ENCODE data around the gene CD247. TPM values are rescaled to one million over a fixed set of nuclear protein-coding genes. Genes with fewer than 3 reads are reported as not detected.

Gene CD247
- total RNA-seq, 1 experiment from 2014 or later = not detected

- DNase-seq (no peak), ATAC-seq (no peak)
- ChIA-PET POLR2A (ENCODE audit: unreplicated experiment) (no interaction called here), CTCF (no interaction called here)
- no peak overlapping the region for H3K4me3 ChIP-seq (ENCODE audit: low read length)
- BruUV-seq (replicated peaks) = no TSS peak
- no peaks in the 10 kb centered on the region for H3K9me2 ChIP-seq (replicated peaks; ENCODE audit: low read length)
- H3K79me2 ChIP-seq (ENCODE audit: low read length) = no peaks in the 10 kb centered on the region
- no peaks in the 10 kb centered on the region for H3K4me1 ChIP-seq (ENCODE audit: insufficient read depth, low read length)
- H3K9ac ChIP-seq (ENCODE audit: low read length) = no peak overlapping the region
- no peaks in the 10 kb centered on the region for H4K20me1 ChIP-seq (ENCODE audit: low read length)
- H3K4me2 ChIP-seq (ENCODE audit: low read length) = no peak overlapping the region
- H3K36me3 ChIP-seq (ENCODE audit: low read depth, low read length) = no peaks in the 10 kb centered on the region
- intact Hi-C loops (cut with micrococcal nuclease) = no loop called here
- H3F3A ChIP-seq (ENCODE audit: low read length, unreplicated experiment) = no peaks in the 10 kb centered on the region
- no peaks in the 10 kb centered on the region for H3K9me3 ChIP-seq (ENCODE audit: low read length)
- H2AFZ ChIP-seq (ENCODE audit: low read length) = no peak overlapping the region
- peaks cover 87% of the 10 kb centered on the region for H3K27me3 ChIP-seq (ENCODE audit: low read length)
- TF ChIP-seq EZH2phosphoT487 (IDR thresholded peaks at IDR 0.05; ENCODE audit: borderline replicate concordance, low read length) (no peak), CTCF (conservative IDR thresholded peaks at IDR 0.05; ENCODE audit: low read depth, low read length) (no peak)
- H3K27ac ChIP-seq (ENCODE audit: low read length) = no peak overlapping the region
These were observed 18.0 kb downstream of the CD247 start for GRCh38 chr1:167500283-167500860.

GRCh38 chr1:167499664-167500101 lies 18.6 kb downstream of the CD247 start:
- ChIA-PET POLR2A (ENCODE audit: unreplicated experiment) (no interaction called here), CTCF (no interaction called here)
- no peak overlapping the region for H3K9ac ChIP-seq (ENCODE audit: low read length)
- intact Hi-C loops (cut with micrococcal nuclease) = no loop called here
- no peaks in the 10 kb centered on the region for H4K20me1 ChIP-seq (ENCODE audit: low read length)
- ATAC-seq = no peak
- no peaks in the 10 kb centered on the region for H3K36me3 ChIP-seq (ENCODE audit: low read depth, low read length)
- H3K4me3 ChIP-seq (ENCODE audit: low read length) = no peak overlapping the region
- no peaks in the 10 kb centered on the region for H3F3A ChIP-seq (ENCODE audit: low read length, unreplicated experiment)
- H3K4me1 ChIP-seq (ENCODE audit: insufficient read depth, low read length) = no peaks in the 10 kb centered on the region
- no peak overlapping the region for H3K27ac ChIP-seq (ENCODE audit: low read length)
- no peaks in the 10 kb centered on the region for H3K9me3 ChIP-seq (ENCODE audit: low read length)
- no peak overlapping the region for H2AFZ ChIP-seq (ENCODE audit: low read length)
- TF ChIP-seq EZH2phosphoT487 (IDR thresholded peaks at IDR 0.05; ENCODE audit: borderline replicate concordance, low read length) = no peak
- TF ChIP-seq CTCF (conservative IDR thresholded peaks at IDR 0.05; ENCODE audit: low read depth, low read length) = no peak
- TF ChIP-seq EZH2 (IDR thresholded peaks at IDR 0.05; ENCODE audit: low read length, unreplicated experiment) = no peak
- H3K79me2 ChIP-seq (ENCODE audit: low read length) = no peaks in the 10 kb centered on the region
- no peaks in the 10 kb centered on the region for H3K9me2 ChIP-seq (replicated peaks; ENCODE audit: low read length)
- H3K4me2 ChIP-seq (ENCODE audit: low read length) = no peak overlapping the region
- DNase-seq = no peak
- no TSS peak for BruUV-seq (replicated peaks)
- peaks cover 94% of the 10 kb centered on the region for H3K27me3 ChIP-seq (ENCODE audit: low read length)

DNA sequence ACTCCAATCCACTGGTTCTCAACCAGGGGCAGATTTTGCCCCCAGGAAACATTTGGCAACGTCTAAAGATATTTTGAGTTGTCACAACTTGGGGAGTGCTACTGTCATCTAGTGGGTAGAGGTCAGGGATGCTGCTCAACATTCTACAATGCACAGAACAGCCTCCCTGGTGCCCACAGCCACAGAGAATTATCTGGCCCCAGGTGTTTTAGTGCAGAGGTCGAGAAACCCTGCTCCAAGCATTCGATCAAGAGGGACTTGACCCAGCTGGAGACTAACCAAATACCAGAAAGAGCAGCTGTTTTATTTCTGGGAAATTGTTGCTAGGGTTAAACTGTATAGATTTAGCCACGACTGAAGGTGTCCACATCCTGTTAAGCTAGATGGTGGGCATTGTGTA lies 19.2 kb downstream of the CD247 start:
- ATAC-seq (no peak), DNase-seq (no peak)
- peaks cover 98% of the 10 kb centered on the region for H3K27me3 ChIP-seq (ENCODE audit: low read length)
- H2AFZ ChIP-seq (ENCODE audit: low read length) = no peak overlapping the region
- H3K4me1 ChIP-seq (ENCODE audit: insufficient read depth, low read length) = no peaks in the 10 kb centered on the region
- TF ChIP-seq EZH2phosphoT487 (IDR thresholded peaks at IDR 0.05; ENCODE audit: borderline replicate concordance, low read length) (no peak), CTCF (conservative IDR thresholded peaks at IDR 0.05; ENCODE audit: low read depth, low read length) (no peak), EZH2 (IDR thresholded peaks at IDR 0.05; ENCODE audit: low read length, unreplicated experiment) (no peak)
- intact Hi-C loops (cut with micrococcal nuclease) = no loop called here
- no peak overlapping the region for H3K4me3 ChIP-seq (ENCODE audit: low read length)
- ChIA-PET POLR2A (ENCODE audit: unreplicated experiment) (no interaction called here), CTCF (no interaction called here)
- no peak overlapping the region for H3K4me2 ChIP-seq (ENCODE audit: low read length)
- BruUV-seq (replicated peaks) = no TSS peak
- H3K36me3 ChIP-seq (ENCODE audit: low read depth, low read length) = no peaks in the 10 kb centered on the region
- H3K79me2 ChIP-seq (ENCODE audit: low read length) = no peaks in the 10 kb centered on the region
- H3F3A ChIP-seq (ENCODE audit: low read length, unreplicated experiment) = no peaks in the 10 kb centered on the region
- no peaks in the 10 kb centered on the region for H3K9me3 ChIP-seq (ENCODE audit: low read length)
- no peak overlapping the region for H3K27ac ChIP-seq (ENCODE audit: low read length)
- H3K9ac ChIP-seq (ENCODE audit: low read length) = no peak overlapping the region
- no peaks in the 10 kb centered on the region for H3K9me2 ChIP-seq (replicated peaks; ENCODE audit: low read length)
- H4K20me1 ChIP-seq (ENCODE audit: low read length) = no peaks in the 10 kb centered on the region
